ENCODE measurements around the gene TSFM. TPM values are rescaled to one million over a fixed set of nuclear protein-coding genes. Genes with fewer than 3 reads are reported as not detected.

The TSFM gene
- total RNA-seq, 4 donors from 2014 or later = 1.4 to 23.2 (median 18.9) TPM

- 24 to 35% methylated on average over 15 to 49 of the region's 49 CpGs for WGBS, 2 donors (ENCODE audit: low coverage in 1 of 2)
- TF ChIP-seq POLR2A (IDR thresholded peaks at IDR 0.05) (no peak), EP300 (IDR thresholded peaks at IDR 0.05; ENCODE audit: low read depth) (no peak), POLR2AphosphoS5 (IDR thresholded peaks at IDR 0.05) (no peak)
- TF ChIP-seq, protein P1, sequence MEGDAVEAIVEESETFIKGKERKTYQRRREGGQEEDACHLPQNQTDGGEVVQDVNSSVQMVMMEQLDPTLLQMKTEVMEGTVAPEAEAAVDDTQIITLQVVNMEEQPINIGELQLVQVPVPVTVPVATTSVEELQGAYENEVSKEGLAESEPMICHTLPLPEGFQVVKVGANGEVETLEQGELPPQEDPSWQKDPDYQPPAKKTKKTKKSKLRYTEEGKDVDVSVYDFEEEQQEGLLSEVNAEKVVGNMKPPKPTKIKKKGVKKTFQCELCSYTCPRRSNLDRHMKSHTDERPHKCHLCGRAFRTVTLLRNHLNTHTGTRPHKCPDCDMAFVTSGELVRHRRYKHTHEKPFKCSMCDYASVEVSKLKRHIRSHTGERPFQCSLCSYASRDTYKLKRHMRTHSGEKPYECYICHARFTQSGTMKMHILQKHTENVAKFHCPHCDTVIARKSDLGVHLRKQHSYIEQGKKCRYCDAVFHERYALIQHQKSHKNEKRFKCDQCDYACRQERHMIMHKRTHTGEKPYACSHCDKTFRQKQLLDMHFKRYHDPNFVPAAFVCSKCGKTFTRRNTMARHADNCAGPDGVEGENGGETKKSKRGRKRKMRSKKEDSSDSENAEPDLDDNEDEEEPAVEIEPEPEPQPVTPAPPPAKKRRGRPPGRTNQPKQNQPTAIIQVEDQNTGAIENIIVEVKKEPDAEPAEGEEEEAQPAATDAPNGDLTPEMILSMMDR (IDR thresholded peaks at IDR 0.05) = no peak
- no peak overlapping the region for H3K27ac ChIP-seq
- intact Hi-C loops (cut with DNase I; ENCODE audit: low total_unique reads) (no loop called here), in situ Hi-C loops (cut with MboI; ENCODE audit: low pct_ligation_motif_present in 1 of 4, low pct_unique_long_range_greater_than_20kb in 1 of 4, low sequenced_read_pairs in 3 of 4) (no loop called here)
- H3K4me1 ChIP-seq = peaks cover 20 to 36% (median 26%) of the 10 kb centered on the region in 4 donors
- no peak for DNase-seq
- no peaks in the 10 kb centered on the region for H3K36me3 ChIP-seq
- peaks cover 88% of the 10 kb centered on the region for H3K27me3 ChIP-seq
- no peak overlapping the region for H3K4me3 ChIP-seq
- H3K9me3 ChIP-seq = no peaks in the 10 kb centered on the region
These were observed 46.4 kb upstream of the TSFM start for GRCh38 chr12:57735952-57736740.

GRCh38 chr12:57736741-57737466 lies 45.7 kb upstream of the TSFM start:
- intact Hi-C loops (cut with DNase I; ENCODE audit: low total_unique reads) = no loop called here
- TF ChIP-seq POLR2AphosphoS5 (IDR thresholded peaks at IDR 0.05) (no peak), POLR2A (IDR thresholded peaks at IDR 0.05) (no peak), EP300 (IDR thresholded peaks at IDR 0.05; ENCODE audit: low read depth) (no peak)
- TF ChIP-seq, protein P1 (IDR thresholded peaks at IDR 0.05) = no peak
- H3K36me3 ChIP-seq = no peaks in the 10 kb centered on the region
- H3K4me1 ChIP-seq = peaks cover 20 to 36% (median 26%) of the 10 kb centered on the region in 4 donors
- no peaks in the 10 kb centered on the region for H3K9me3 ChIP-seq
- in situ Hi-C loops (cut with MboI; ENCODE audit: low pct_ligation_motif_present in 1 of 4, low pct_unique_long_range_greater_than_20kb in 1 of 4, low sequenced_read_pairs in 3 of 4) = no loop called here
- 38% methylated on average over 25 of the region's 31 CpGs; no CpG with 5 or more reads in 1 of the 2 donors for WGBS, 2 donors (ENCODE audit: low coverage in 1 of 2)
- DNase-seq = no peak
- H3K27me3 ChIP-seq = peaks cover 81% of the 10 kb centered on the region
- H3K4me3 ChIP-seq = peak overlapping the region in 2 of 4 donors; percentile 23 to 35
- no peak overlapping the region for H3K27ac ChIP-seq

GRCh38 chr12:57737467-57738460 lies 44.8 kb upstream of the TSFM start:
- intact Hi-C loops (cut with DNase I; ENCODE audit: low total_unique reads) = no loop called here
- in situ Hi-C loops (cut with MboI; ENCODE audit: low pct_ligation_motif_present in 1 of 4, low pct_unique_long_range_greater_than_20kb in 1 of 4, low sequenced_read_pairs in 3 of 4) = no loop called here
- Histone ChIP-seq H3K9me3 (no peaks in the 10 kb centered on the region), H3K27me3 (peaks cover 74% of the 10 kb centered on the region), H3K4me1 (peaks cover 20 to 40% (median 26%) of the 10 kb centered on the region in 4 donors), H3K27ac (no peak overlapping the region), H3K36me3 (no peaks in the 10 kb centered on the region), H3K4me3 (peak overlapping the region in 2 of 4 donors; percentile 23 to 35)
- no peak for DNase-seq
- TF ChIP-seq EP300 (IDR thresholded peaks at IDR 0.05; ENCODE audit: low read depth) = no peak
- TF ChIP-seq, protein P1 (IDR thresholded peaks at IDR 0.05) = peak in 1 of 5 experiments; percentile 12
- whole genome bisulfite sequencing, 2 donors (ENCODE audit: low coverage in 1 of 2) = 43% methylated on average over 82 of the region's 110 CpGs; no CpG with 5 or more reads in 1 of the 2 donors
